ENCODE measurements around the gene CLIC1. TPM values are rescaled to one million over a fixed set of nuclear protein-coding genes. Genes with fewer than 3 reads are reported as not detected.

Gene CLIC1
- total and polyA plus RNA-seq, 2 experiments from 2014 or later, result 463 to 599 TPM

DNA sequence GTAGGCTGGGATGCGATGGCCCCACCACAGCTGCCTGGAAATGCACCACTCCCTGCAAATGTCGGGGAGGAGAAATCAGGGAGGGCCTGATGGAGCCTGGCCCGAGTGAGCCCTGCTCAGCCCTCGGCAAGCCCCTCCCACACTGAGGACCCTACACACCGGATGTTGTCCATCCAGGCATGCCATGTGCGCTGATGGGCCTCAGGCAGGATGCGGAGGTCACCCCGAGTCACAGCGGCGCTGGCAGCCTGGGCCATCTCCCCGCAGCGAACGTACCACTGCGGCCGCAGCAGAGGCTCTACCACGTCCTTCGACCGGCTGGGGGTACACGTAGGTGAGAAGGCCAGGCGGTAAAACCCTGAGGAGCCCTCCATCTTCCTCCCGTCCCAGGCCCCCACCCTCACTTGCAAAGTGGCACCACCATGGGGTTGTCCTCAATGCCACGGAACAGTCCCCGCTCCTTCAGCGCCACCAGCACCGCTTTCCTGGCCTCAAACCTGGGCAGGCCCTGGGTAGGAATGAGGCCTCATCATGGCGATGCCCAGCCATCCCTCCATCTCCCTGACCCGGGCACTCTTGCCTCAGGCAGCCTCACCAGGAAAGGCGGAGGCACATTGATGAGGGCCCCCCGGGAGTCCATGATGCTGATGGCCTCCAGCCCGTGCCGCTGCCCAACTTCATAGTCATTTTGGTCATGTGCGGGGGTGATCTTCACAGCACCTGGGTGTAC, 46.0 kb upstream of the CLIC1 start:
- no peaks in the 10 kb centered on the region for H3K79me2 ChIP-seq
- no peaks in the 10 kb centered on the region for H3K27me3 ChIP-seq
- no peak overlapping the region for H3K27ac ChIP-seq
- no peak for TF ChIP-seq EZH2phosphoT487 (IDR thresholded peaks at IDR 0.05; ENCODE audit: low read depth, severe bottlenecking, unreplicated experiment)
- WGBS (ENCODE audit: low lambda C conversion rate, missing lambda C conversion rate), result 98% methylated on average over 31 of the region's 32 CpGs
- no peaks in the 10 kb centered on the region for H3K36me3 ChIP-seq (replicated peaks; ENCODE audit: insufficient read depth, low read depth)
- H3K4me3 ChIP-seq, result no peak overlapping the region
- no peak for DNase-seq (ENCODE audit: low spot score)
- no peaks in the 10 kb centered on the region for H3K9me3 ChIP-seq (ENCODE audit: low read depth)
- no peak overlapping the region for H3K4me2 ChIP-seq
- peaks cover 12% of the 10 kb centered on the region for H3K4me1 ChIP-seq (ENCODE audit: insufficient read depth)
- H3K9me2 ChIP-seq (replicated peaks; ENCODE audit: insufficient read depth), result no peaks in the 10 kb centered on the region
- H2AFZ ChIP-seq, result no peak overlapping the region
- H4K20me1 ChIP-seq (ENCODE audit: insufficient read depth, poor library complexity, severe bottlenecking), result no peaks in the 10 kb centered on the region

GRCh38 chr6:31781244-31782125, 45.2 kb upstream of the CLIC1 start:
- WGBS (ENCODE audit: low lambda C conversion rate, missing lambda C conversion rate), result 97% methylated on average over 20 of the region's 23 CpGs

DNA sequence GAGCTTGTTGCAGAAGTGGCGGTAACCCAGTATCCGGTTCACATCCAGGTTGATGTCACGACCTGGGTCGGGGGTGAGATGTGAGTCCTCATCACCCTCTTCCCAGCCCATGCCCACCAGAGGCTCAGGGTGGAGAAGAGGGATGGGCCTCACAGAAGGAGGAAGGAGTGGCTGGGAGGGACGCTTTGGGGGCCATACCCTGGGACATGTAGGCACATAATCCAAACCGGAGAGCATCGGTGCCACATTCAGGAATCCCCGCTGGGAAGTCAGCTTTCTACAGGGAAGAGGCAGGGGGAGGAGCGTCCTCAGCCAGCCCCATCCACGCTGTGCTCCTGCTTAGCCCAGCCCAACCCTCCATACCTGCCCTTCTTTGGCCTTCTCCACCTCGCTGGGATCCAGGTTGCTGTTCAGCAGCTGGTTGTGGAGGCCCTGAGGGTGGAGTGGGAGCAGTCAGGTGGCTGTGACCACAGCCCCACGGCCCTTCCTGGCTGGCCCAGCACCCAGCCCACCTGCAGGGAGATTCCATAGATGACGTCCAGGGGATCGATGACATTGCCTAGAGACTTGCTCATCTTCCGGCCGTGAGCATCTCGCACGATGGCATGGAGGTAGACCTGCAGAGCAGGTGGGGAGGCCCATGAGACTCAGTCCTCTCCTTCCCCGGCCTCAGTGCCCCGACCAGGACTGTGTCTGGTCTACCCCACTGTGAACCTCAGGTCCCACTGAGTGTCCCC, 44.3 kb upstream of the CLIC1 start:
- no peak overlapping the region for H3K4me2 ChIP-seq
- TF ChIP-seq EZH2phosphoT487 (IDR thresholded peaks at IDR 0.05; ENCODE audit: low read depth, severe bottlenecking, unreplicated experiment) (no peak), CTCF (IDR thresholded peaks at IDR 0.05; ENCODE audit: poor library complexity) (no peak), EZH2 (IDR thresholded peaks at IDR 0.05; ENCODE audit: borderline replicate concordance) (no peak)
- DNase-seq (ENCODE audit: low spot score), result no peak
- no peak overlapping the region for H3K4me3 ChIP-seq
- H3K27ac ChIP-seq, result no peak overlapping the region
- H3K4me1 ChIP-seq (ENCODE audit: insufficient read depth), result peaks cover 24% of the 10 kb centered on the region
- no peaks in the 10 kb centered on the region for H3K27me3 ChIP-seq
- 95% methylated on average over 20 of the region's 20 CpGs for WGBS (ENCODE audit: low lambda C conversion rate, missing lambda C conversion rate)
- H3K36me3 ChIP-seq (replicated peaks; ENCODE audit: insufficient read depth, low read depth), result no peaks in the 10 kb centered on the region
- no peaks in the 10 kb centered on the region for H4K20me1 ChIP-seq (ENCODE audit: insufficient read depth, poor library complexity, severe bottlenecking)
- H2AFZ ChIP-seq, result no peak overlapping the region
- H3K79me2 ChIP-seq, result no peaks in the 10 kb centered on the region
- H3K9me2 ChIP-seq (replicated peaks; ENCODE audit: insufficient read depth), result no peaks in the 10 kb centered on the region
- no peaks in the 10 kb centered on the region for H3K9me3 ChIP-seq (ENCODE audit: low read depth)

More at GRCh38 chr6:31781244-31782125, 45.2 kb upstream of the CLIC1 start:
- Histone ChIP-seq H3K4me1 (ENCODE audit: insufficient read depth) (peaks cover 19% of the 10 kb centered on the region), H3K9me2 (replicated peaks; ENCODE audit: insufficient read depth) (no peaks in the 10 kb centered on the region), H3K4me2 (no peak overlapping the region), H4K20me1 (ENCODE audit: insufficient read depth, poor library complexity, severe bottlenecking) (no peaks in the 10 kb centered on the region), H3K9me3 (ENCODE audit: low read depth) (no peaks in the 10 kb centered on the region), H3K27ac (no peak overlapping the region), H3K79me2 (no peaks in the 10 kb centered on the region), H3K36me3 (replicated peaks; ENCODE audit: insufficient read depth, low read depth) (no peaks in the 10 kb centered on the region), H2AFZ (no peak overlapping the region), H3K27me3 (no peaks in the 10 kb centered on the region), H3K4me3 (no peak overlapping the region)
- DNase-seq (ENCODE audit: low spot score), result no peak
- TF ChIP-seq CTCF (IDR thresholded peaks at IDR 0.05; ENCODE audit: poor library complexity) (no peak), EZH2 (IDR thresholded peaks at IDR 0.05; ENCODE audit: borderline replicate concordance) (no peak), EZH2phosphoT487 (IDR thresholded peaks at IDR 0.05; ENCODE audit: low read depth, severe bottlenecking, unreplicated experiment) (no peak)
